HG02852 (cell line): ENCODE results near the gene EPB41L3.

ENCODE experiments used
- ATAC-seq: cut with Tn5 transposase; IDR thresholded peaks from one replicate; pipeline ENCODE4 v1.9.1; 2021; ENCODE audit warnings: mild to moderate bottlenecking, moderate library complexity; ENCODE audit not compliant: unreplicated experiment

The EPB41L3 gene

DNA sequence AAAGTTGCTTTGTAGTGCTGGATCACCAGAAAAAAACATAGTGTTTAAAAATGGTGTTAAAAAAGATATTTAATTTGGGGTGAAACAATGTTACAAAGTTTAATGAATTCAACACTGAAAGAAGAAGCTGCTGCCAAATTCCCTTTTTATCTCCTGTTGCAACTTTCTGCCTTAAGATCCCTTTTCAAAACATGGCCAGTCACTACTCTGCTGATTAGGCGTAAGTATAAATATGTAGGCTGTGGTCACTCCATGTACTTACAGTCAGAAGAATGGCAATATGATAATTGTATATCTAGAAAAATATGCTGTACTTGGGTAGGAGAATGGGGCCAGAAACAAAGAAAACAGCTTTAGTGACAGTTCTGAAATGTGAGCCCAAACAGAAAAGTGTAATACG lies 124.8 kb downstream of the EPB41L3 start:
- no peak for ATAC-seq

DNA sequence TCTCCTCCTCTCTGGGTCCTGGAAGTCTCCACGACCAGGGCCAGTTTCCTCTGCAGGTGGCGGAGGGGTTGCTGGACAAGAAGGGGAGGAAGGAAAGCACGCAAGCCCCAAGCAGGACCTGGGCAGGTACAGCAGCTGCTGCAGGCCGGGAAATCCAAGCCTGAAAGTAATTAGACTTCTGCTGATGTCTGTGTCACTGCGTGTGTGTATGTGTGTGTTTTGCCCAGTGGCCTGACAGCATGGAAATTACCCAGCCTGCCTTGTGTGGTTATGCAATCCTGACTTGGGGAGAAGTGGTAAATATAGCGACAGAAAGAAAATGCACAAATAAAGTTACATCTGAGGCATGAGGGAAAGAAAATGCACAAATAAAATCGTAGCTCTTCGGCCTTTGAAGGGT lies 126.5 kb downstream of the EPB41L3 start:
- ATAC-seq: no peak

- no peak for ATAC-seq
Observed at GRCh38 chr18:5416112-5416511, 127.7 kb downstream of the EPB41L3 start.

DNA sequence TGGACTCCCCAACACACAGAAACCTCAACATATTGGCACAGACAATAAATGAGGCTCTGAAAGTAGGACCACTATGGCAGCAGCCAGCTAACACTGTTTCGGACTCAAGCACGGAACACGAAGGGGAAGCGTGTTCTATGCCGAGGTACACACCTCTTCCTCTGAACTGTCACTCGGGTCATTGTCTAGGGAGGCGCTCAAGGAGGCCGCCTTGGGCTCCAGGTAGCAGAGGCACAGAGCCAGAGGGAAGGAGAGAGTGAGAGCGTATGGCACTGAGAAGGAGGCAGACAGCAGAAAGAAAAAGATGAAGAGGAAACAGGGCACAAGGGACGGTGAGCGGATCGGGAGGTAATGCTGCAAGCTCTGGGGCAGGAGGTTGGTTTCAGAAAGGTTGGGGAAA lies 128.1 kb downstream of the EPB41L3 start:
- no peak for ATAC-seq

GRCh38 chr18:5415031-5415430 lies 128.8 kb downstream of the EPB41L3 start:
- ATAC-seq: no peak

DNA sequence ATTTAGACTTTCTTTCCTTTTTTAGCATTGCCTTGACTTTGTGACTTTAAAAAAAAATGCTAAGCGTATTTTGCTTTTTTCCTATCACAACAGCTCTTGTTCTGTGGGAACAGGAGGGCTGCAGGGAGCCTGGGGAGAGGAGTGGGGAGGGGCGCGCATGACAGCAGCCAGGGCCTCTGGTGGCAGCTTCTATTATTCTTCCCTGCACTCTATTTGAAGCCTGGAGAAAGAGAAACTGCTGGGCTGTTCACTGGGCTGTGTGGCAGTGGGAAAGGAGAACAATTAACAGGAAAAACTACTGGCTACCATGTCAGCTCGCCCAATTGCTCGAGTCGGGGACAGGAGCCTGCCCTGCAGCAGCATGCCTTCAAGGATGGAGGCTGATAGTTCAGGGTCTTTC lies 129.3 kb downstream of the EPB41L3 start:
- no peak for ATAC-seq

DNA sequence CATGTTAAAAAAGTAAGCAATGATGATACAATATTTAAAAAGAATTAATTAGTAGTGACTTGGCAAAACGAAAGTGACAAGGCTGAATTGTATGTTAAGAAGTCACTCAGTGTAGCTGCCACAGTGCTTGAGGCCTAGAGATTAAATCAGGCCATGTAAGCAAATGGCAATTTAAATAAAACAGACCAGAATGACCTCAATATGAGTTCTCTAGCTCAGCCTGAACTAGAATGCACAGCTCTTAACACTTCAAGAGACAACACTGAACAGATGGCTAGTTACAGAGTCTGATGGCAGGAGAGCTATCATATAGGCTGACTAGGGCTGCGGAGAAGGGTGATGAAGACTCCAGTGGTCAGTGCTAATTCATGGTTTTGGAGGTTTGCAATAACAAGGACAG lies 130.3 kb downstream of the EPB41L3 start:
- ATAC-seq: no peak

GRCh38 chr18:5410582-5410981 lies 133.2 kb downstream of the EPB41L3 start:
- no peak for ATAC-seq

GRCh38 chr18:5398269-5398668 lies 145.5 kb downstream of the EPB41L3 start:
- ATAC-seq: no peak

GRCh38 chr18:5397102-5397501 lies 146.7 kb downstream of the EPB41L3 start:
- ATAC-seq: no peak

DNA sequence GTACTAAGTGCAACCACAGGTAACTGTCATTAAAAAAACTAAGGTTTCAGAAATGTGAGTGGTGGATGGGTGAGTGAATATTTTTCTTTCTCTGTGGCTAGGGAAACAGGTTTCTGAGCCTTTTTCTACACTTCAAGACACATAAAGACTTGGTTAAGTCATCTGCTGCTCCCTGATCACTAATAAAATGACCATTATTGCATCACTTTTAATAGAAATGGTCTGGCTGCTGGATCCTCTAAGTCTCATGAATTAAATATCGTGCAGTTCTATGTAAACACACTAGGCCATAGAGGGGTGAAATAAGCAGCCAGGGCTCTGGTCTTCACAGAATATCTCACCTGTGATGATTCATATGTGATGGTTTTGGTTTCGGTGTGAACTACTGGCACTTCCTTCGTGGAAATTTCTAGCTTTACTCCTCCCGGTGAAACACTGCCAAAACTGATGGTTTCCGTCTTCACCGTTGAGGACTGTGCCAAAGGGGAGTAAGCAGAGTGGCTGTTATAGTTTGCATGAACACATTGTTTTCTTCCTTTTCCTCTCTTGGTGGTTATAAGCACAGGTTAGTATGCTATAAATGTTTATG lies 147.8 kb downstream of the EPB41L3 start:
- peak; percentile 57 for ATAC-seq

DNA sequence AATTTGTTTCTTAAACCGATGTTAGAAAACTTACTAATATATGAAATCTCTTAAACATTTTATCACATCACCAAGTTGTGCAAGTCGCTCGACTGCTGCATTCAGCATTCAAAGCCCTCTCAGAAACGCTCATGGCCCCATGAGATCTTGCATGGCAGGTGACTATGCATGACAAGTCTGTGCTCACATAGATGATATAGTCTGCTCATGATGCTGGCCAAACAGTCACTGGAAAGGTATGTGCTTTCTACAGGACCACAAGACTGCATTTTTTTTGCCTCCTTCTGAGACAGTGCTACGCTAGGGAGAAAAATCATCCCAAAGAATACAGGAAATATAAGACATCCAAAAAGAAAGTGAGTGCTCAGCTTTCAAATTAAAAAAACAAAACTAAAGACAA lies 150.0 kb downstream of the EPB41L3 start:
- no peak for ATAC-seq

GRCh38 chr18:5391409-5391808 lies 152.4 kb downstream of the EPB41L3 start:
- ATAC-seq: no peak

DNA sequence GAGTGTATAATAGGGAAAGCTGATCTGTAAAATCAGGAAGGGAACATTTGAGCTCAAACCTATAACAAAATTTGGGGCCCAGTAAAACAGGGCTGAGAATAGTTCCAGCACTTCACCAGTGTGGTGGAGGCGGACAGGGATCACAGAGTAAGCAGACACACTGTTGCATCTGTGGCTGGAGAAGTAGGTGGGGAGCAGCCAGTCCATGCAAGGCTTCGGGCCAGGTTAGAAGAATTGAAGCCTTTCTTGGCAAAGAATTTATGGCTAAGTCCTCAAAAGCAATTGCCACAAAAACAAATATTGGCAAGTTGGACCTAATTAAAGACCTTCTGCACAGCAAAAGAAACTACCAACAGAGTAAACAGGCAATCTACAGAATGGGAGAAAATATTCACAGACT lies 154.4 kb downstream of the EPB41L3 start:
- no peak for ATAC-seq

DNA sequence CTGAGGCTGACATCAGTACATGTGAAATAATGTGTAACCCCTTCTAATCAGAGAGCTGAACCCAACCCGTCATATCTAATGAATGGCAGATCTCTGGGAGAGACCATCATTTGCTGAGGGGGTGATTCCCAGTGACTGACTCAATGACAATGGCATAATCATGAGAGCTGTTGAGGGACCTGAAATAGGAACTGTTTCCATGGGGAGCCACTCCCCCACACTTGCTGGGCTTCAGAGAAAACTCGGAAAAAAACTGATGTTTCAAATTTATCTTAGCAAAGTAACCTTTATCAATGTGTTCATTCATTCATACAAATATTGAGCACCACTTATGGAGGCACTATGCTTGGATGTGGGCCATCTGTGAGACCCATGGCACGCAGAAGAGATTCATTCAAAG lies 154.9 kb downstream of the EPB41L3 start:
- ATAC-seq: no peak

- ATAC-seq: no peak
Observed at GRCh38 chr18:5380586-5380985, 163.2 kb downstream of the EPB41L3 start.

- no peak for ATAC-seq
Observed at GRCh38 chr18:5376986-5377385, 166.8 kb downstream of the EPB41L3 start.

DNA sequence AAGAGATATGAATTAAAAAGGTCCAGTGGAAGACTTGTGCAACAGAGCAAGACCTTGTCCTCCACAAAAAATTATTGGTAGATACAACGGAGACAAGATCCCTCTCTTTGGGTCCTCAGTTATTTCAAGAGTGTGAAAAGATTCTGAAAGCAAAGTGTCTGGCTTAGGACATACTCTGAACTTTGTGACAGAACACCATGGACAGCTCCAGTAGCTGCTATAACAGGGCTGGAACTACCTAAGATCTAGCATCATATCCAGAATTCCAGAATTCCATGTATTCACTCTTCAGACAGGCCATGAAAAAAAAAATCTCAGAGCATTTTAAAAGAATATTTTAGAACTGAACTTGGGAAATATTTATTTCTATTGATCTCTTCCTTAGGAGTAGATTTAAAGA lies 173.5 kb downstream of the EPB41L3 start:
- no peak for ATAC-seq

DNA sequence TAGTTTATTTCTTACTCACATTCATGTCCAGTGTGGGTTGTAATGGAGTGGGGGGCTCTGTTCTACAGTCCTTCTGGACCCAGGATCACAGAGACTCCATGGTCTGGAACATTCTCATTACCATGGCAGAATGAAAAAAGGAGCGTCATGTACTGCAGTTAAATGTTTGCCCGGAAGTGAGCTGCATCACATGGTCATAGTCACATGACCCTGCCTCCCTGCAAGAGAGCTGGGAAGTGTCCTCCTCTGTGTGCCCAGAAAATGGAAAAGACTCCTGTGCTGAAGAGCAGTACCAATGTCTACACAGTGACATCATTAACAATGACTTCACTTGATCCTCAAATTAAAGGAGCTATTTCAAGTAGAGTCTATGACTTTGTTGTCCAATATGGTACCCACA lies 174.3 kb downstream of the EPB41L3 start:
- ATAC-seq: no peak

DNA sequence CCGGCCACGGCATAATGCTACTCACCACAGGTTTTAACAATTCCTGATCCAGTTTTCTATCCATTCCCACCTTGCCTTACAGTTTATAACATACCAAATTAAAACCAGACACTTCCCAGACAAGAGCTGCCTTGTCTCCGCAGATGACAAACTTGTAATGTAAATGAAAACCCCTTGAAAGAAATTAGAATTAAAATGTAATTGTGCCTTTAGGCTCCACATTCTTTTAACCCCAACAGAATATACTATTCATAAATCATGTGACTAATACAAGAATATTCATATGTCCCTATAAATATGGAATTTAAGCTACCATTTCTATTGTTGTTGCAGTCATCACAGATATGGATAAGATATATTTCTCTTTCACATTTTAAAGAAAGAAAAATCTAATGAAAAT lies 178.4 kb downstream of the EPB41L3 start:
- ATAC-seq: no peak

DNA sequence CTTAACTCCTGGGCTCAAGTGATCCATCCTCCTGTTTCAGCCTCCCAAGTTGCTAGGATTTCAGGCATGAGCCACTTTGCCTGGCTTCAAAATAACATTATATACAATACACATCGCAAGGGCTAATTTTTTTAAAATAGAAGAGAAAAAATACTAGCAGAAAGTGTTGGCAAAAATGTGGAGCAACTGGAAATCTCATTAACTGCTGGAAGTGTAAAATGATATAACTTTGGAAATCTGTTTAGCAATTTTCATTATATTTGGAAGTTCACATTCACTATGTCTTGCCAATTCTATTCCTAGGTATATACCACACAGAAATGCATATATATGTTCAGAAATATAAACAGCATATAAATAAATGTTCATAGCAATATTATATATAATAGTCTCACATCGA lies 193.2 kb downstream of the EPB41L3 start:
- ATAC-seq: no peak
